GM18873 (cell line): Measurements from ENCODE around the gene RFFL.

ENCODE experiments used
- ATAC-seq: cut with Tn5 transposase; IDR thresholded peaks from one replicate; pipeline ENCODE4 v1.9.1; 2021; ENCODE audit warnings: mild to moderate bottlenecking, moderate library complexity, moderate number of reproducible peaks; ENCODE audit not compliant: unreplicated experiment, low FRiP score

Gene RFFL

GRCh38 chr17:34980353-34980680 lies 83.2 kb downstream of the RFFL start, which contains the start of gene LIG3:
Gene LIG3 (plus strand): TSS chr17:34980512. CDS start chr17:34983006, 2,494 bp downstream.
- ATAC-seq = peak; percentile 58

- no peak for ATAC-seq
Observed at GRCh38 chr17:34979650-34980352, 83.7 kb downstream of the RFFL start.

DNA sequence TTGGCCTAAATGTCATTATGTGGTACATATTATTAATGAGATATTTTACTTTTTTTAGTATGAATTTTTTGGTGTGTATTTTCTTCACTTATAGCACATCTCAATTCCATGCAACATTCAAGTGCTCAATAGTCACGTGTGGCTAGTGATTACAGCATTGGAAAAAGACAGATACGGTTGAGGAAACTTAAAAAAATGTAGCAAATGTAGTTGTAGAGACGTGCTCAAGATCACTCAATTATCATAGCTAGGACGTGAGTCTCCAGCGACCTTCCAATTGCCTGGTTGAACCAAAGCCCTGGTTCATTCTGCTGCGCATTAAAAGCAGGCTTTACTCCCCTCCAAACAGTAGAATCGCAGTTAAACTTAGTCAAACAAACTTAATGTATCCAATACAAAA lies 84.4 kb downstream of the RFFL start:
- ATAC-seq = no peak

DNA sequence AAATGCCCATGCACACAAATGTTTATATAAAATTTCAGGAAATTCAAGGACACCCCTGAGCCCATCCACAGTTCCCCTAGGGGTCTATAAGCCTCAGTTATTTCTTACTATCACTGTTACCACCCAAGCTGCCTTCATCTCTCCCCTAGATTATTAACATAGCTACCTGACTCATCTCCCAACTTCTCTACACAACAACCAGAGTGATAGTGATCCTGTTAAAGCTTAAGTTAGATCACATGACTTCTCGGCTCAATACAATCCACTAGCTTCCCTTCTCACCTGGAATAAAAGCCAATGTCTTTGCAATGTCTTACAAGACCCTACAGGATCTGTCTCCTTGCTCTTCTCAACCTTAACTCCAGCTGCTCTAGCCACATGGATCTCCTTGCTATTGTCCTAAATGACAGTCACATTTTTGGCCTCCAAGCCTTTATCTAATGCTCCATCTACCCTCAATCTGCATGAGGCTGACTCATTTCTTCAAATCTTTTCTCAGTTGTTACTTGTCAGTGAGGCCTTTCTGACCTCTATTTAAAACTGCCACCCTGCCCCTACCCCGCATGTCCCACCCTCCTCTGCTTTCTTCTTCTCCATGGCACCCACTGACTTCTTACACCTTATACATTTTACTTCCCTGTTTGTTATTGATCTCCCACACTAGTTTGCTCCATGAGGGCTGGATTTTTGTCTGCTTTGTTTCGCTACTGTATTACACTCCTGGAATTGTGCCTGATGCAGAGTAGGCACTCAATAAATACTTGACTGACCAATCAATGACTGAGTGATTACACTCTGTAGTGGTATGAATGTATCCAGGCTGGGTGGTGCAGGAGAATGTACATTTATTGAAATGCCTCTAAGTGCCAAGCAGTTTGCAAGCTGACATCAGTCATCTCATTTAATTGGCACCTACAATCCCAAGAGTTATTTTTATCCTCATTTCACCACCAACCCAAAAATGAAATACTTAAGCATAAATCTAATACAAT lies 88.4 kb downstream of the RFFL start:
- ATAC-seq = no peak

- ATAC-seq = no peak
Observed at GRCh38 chr17:34974179-34974578, 89.3 kb downstream of the RFFL start.

- peak; percentile 80 for ATAC-seq
Observed at GRCh38 chr17:34961093-34961911, 102.2 kb downstream of the RFFL start, which contains the start of the genes CCT6B and ZNF830. Gene CCT6B (minus strand): TSS chr17:34961460. CDS start chr17:34961393, 67 bp downstream. Gene ZNF830 (plus strand): TSS chr17:34961540. CDS start chr17:34961567, 27 bp downstream.

GRCh38 chr17:34958438-34958837 lies 105.1 kb downstream of the RFFL start:
- no peak for ATAC-seq
